ENCODE data around the gene GIT2.

GIT2 gene

GRCh38 chr12:109983432-109984142 is 12.6 kb downstream of the GIT2 start:
- H3K4me3 ChIP-seq (ENCODE audit: low read depth, low read length) = no peak overlapping the region
- no peak for DNase-seq
- H3K36me3 ChIP-seq (replicated peaks) = peaks cover 62% of the 10 kb centered on the region
- in situ Hi-C loops (cut with HindIII; ENCODE audit: low pct_ligation_motif_present, low sequenced_read_pairs) = no loop called here
- TF ChIP-seq CTCF (IDR thresholded peaks at IDR 0.05; ENCODE audit: low read depth, low read length, missing control alignments) = no peak
- H3K27ac ChIP-seq = no peak overlapping the region
- no peaks in the 10 kb centered on the region for H3K27me3 ChIP-seq (replicated peaks)

- Histone ChIP-seq H3K4me3 (ENCODE audit: low read depth, low read length) (no peak overlapping the region), H3K27ac (no peak overlapping the region), H3K36me3 (replicated peaks) (peaks cover 67% of the 10 kb centered on the region), H3K27me3 (replicated peaks) (no peaks in the 10 kb centered on the region)
- in situ Hi-C loops (cut with HindIII; ENCODE audit: low pct_ligation_motif_present, low sequenced_read_pairs) = no loop called here
- no peak for DNase-seq
- no peak for TF ChIP-seq CTCF (IDR thresholded peaks at IDR 0.05; ENCODE audit: low read depth, low read length, missing control alignments)
Observed at GRCh38 chr12:109982210-109982609, 14.0 kb downstream of the GIT2 start.

GRCh38 chr12:109981311-109981710 is 14.9 kb downstream of the GIT2 start:
- Histone ChIP-seq H3K27ac (no peak overlapping the region), H3K27me3 (replicated peaks) (no peaks in the 10 kb centered on the region), H3K36me3 (replicated peaks) (peaks cover 67% of the 10 kb centered on the region), H3K4me3 (ENCODE audit: low read depth, low read length) (no peak overlapping the region)
- no peak for DNase-seq
- in situ Hi-C loops (cut with HindIII; ENCODE audit: low pct_ligation_motif_present, low sequenced_read_pairs) = no loop called here
- no peak for TF ChIP-seq CTCF (IDR thresholded peaks at IDR 0.05; ENCODE audit: low read depth, low read length, missing control alignments)

- TF ChIP-seq CTCF (IDR thresholded peaks at IDR 0.05; ENCODE audit: low read depth, low read length, missing control alignments) = no peak
- no peak for DNase-seq
- Histone ChIP-seq H3K27ac (no peak overlapping the region), H3K4me3 (ENCODE audit: low read depth, low read length) (no peak overlapping the region), H3K36me3 (replicated peaks) (peaks cover 48% of the 10 kb centered on the region), H3K27me3 (replicated peaks) (no peaks in the 10 kb centered on the region)
- in situ Hi-C loops (cut with HindIII; ENCODE audit: low pct_ligation_motif_present, low sequenced_read_pairs) = no loop called here
Observed at GRCh38 chr12:109972821-109973220, 23.3 kb downstream of the GIT2 start.

GRCh38 chr12:109968801-109969200 is 27.4 kb downstream of the GIT2 start:
- no peaks in the 10 kb centered on the region for H3K27me3 ChIP-seq (replicated peaks)
- H3K4me3 ChIP-seq (ENCODE audit: low read depth, low read length) = no peak overlapping the region
- no peak overlapping the region for H3K27ac ChIP-seq
- peaks cover 39% of the 10 kb centered on the region for H3K36me3 ChIP-seq (replicated peaks)
- in situ Hi-C loops (cut with HindIII; ENCODE audit: low pct_ligation_motif_present, low sequenced_read_pairs) = no loop called here
- TF ChIP-seq CTCF (IDR thresholded peaks at IDR 0.05; ENCODE audit: low read depth, low read length, missing control alignments) = no peak
- DNase-seq = no peak

GRCh38 chr12:109968032-109968420 is 28.1 kb downstream of the GIT2 start:
- Histone ChIP-seq H3K36me3 (replicated peaks) (peaks cover 36% of the 10 kb centered on the region), H3K4me3 (ENCODE audit: low read depth, low read length) (no peak overlapping the region), H3K27me3 (replicated peaks) (no peaks in the 10 kb centered on the region), H3K27ac (no peak overlapping the region)
- DNase-seq = no peak
- in situ Hi-C loops (cut with HindIII; ENCODE audit: low pct_ligation_motif_present, low sequenced_read_pairs) = no loop called here
- TF ChIP-seq CTCF (IDR thresholded peaks at IDR 0.05; ENCODE audit: low read depth, low read length, missing control alignments) = no peak
